GM21390 (cell line): ENCODE results near the gene ATF4.

Experiments used
- ATAC-seq: cut with Tn5 transposase; IDR thresholded peaks from one replicate; pipeline ENCODE4 v1.9.1; 2021; ENCODE audit not compliant: unreplicated experiment

The ATF4 gene

GRCh38 chr22:39556970-39557841 is 36.8 kb downstream of the ATF4 start:
- no peak for ATAC-seq

- no peak for ATAC-seq
These were observed 37.9 kb downstream of the ATF4 start for GRCh38 chr22:39558254-39558727.

GRCh38 chr22:39558950-39559349 is 38.6 kb downstream of the ATF4 start:
- no peak for ATAC-seq

- ATAC-seq: no peak
These were observed 39.2 kb downstream of the ATF4 start for GRCh38 chr22:39559456-39560105.

- no peak for ATAC-seq
These were observed 39.8 kb downstream of the ATF4 start for GRCh38 chr22:39560127-39560526.

GRCh38 chr22:39562839-39563489 is 42.6 kb downstream of the ATF4 start:
- ATAC-seq: no peak

GRCh38 chr22:39563571-39564428 is 43.4 kb downstream of the ATF4 start:
- no peak for ATAC-seq

- no peak for ATAC-seq
These were observed 45.1 kb downstream of the ATF4 start for GRCh38 chr22:39565414-39565944.

GRCh38 chr22:39567135-39567946 is 47.0 kb downstream of the ATF4 start:
- ATAC-seq: no peak

GRCh38 chr22:39568278-39568981 is 48.1 kb downstream of the ATF4 start:
- no peak for ATAC-seq

GRCh38 chr22:39569066-39569465 is 48.7 kb downstream of the ATF4 start:
- no peak for ATAC-seq

GRCh38 chr22:39570226-39570625 is 49.9 kb downstream of the ATF4 start:
- no peak for ATAC-seq

GRCh38 chr22:39570665-39571064 is 50.3 kb downstream of the ATF4 start, which contains the start of gene CACNA1I:
Gene CACNA1I (plus strand): TSS chr22:39570753. CDS start chr22:39570753, 0 bp downstream.
- no peak for ATAC-seq

GRCh38 chr22:39571538-39571937 is 51.2 kb downstream of the ATF4 start:
- no peak for ATAC-seq
